AG04450 (cell line): Measurements from ENCODE around the gene FAM162B. TPM values are rescaled to one million over a fixed set of nuclear protein-coding genes. Genes with fewer than 3 reads are reported as not detected.

Experiments used
- CTCF ChIA-PET: fragments of 300-600, 350-600 bp; formaldehyde crosslinking; extraction: SDS; loops from one replicate; lab custom pipeline; 2022; ENCODE audit warnings: antibody characterized with exemption, inconsistent platforms; lab: Charles Lee
- POLR2A ChIA-PET: fragments of 350-600 bp; formaldehyde crosslinking; extraction: SDS; loops from one replicate; lab custom pipeline; 2021; ENCODE audit warnings: antibody characterized with exemption, inconsistent platforms; lab: Yijun Ruan, JAX
- DNase-seq: peaks from one replicate; pipeline ENCODE4 v3.0.0-alpha.2; 2011; ENCODE audit warnings: low read depth, low spot score
- H3K27ac ChIP-seq: one replicate; pipeline ENCODE4 v1.5.1; 2012; ENCODE audit warnings: low read depth, low read length, control low read depth
- H3K27me3 ChIP-seq: one replicate; pipeline ENCODE4 v1.6.0; 2012; ENCODE audit warnings: low read length; ENCODE audit not compliant: control insufficient read depth, insufficient read depth
- H3K4me3 ChIP-seq: 2 replicates; pipeline ENCODE4 v1.5.1; 2011; ENCODE audit warnings: mild to moderate bottlenecking, low read depth, low read length, control low read depth
- H3K9me3 ChIP-seq: 2 replicates; pipeline ENCODE4 v1.5.1; 2012; ENCODE audit warnings: low read length; ENCODE audit not compliant: control insufficient read depth, insufficient read depth
- polyA plus RNA-seq: library from polyadenylated mRNA; depleted of rRNA; stranded (reverse); fragments of >200 nt; gene quantifications from 2 replicates; pipeline ENCODE4 v1.2.3, GENCODE V29; 2011
- TF ChIP-seq, protein P1 (sequence below): IDR thresholded peaks from 2 replicates; pipeline ENCODE4 v1.5.1; 2011; ENCODE audit warnings: low read depth, low read length, control low read depth, inconsistent platforms

FAM162B gene
- polyA plus RNA-seq, 1 experiment: 10.9 TPM

- no peak for DNase-seq
- Histone ChIP-seq H3K27ac (no peak overlapping the region), H3K9me3 (no peaks in the 10 kb centered on the region), H3K27me3 (no peaks in the 10 kb centered on the region), H3K4me3 (no peak overlapping the region)
- ChIA-PET CTCF (interaction anchor here (1.6 kb wide), 1 partner anchor 14 kb away, joined by 5 read pairs; no protein-coding TSS in a partner anchor), POLR2A (no interaction called here)
- TF ChIP-seq, protein P1, sequence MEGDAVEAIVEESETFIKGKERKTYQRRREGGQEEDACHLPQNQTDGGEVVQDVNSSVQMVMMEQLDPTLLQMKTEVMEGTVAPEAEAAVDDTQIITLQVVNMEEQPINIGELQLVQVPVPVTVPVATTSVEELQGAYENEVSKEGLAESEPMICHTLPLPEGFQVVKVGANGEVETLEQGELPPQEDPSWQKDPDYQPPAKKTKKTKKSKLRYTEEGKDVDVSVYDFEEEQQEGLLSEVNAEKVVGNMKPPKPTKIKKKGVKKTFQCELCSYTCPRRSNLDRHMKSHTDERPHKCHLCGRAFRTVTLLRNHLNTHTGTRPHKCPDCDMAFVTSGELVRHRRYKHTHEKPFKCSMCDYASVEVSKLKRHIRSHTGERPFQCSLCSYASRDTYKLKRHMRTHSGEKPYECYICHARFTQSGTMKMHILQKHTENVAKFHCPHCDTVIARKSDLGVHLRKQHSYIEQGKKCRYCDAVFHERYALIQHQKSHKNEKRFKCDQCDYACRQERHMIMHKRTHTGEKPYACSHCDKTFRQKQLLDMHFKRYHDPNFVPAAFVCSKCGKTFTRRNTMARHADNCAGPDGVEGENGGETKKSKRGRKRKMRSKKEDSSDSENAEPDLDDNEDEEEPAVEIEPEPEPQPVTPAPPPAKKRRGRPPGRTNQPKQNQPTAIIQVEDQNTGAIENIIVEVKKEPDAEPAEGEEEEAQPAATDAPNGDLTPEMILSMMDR: no peak
Measured at GRCh38 chr6:116793224-116793623, 27.7 kb upstream of the FAM162B start.

DNA sequence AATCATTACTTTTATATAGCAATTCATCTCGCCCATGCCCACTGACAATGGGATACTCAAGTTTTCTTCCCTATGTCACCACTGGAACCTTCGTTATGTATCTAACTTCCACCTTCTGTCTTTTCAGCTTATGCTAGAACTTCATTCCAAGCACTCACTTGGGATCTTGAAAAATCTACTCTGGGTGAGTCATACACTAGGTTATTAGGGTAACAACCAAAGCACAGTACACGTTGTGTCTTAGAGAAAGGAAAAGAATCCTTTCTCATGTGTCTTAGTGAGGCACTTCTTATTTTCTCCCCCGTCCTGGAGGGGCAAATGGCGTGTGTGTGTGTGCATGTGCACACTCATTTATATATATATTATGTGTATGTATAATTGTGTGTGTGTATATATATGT is 18.3 kb upstream of the FAM162B start:
- Histone ChIP-seq H3K4me3 (no peak overlapping the region), H3K9me3 (no peaks in the 10 kb centered on the region), H3K27ac (no peak overlapping the region), H3K27me3 (no peaks in the 10 kb centered on the region)
- ChIA-PET CTCF (interaction anchor here (1.6 to 1.9 kb wide), 2 partner anchors 59 to 64 kb away, joined by 3 to 7 read pairs; no protein-coding TSS in a partner anchor), POLR2A (no interaction called here)
- TF ChIP-seq, protein P1: no peak
- DNase-seq: no peak

DNA sequence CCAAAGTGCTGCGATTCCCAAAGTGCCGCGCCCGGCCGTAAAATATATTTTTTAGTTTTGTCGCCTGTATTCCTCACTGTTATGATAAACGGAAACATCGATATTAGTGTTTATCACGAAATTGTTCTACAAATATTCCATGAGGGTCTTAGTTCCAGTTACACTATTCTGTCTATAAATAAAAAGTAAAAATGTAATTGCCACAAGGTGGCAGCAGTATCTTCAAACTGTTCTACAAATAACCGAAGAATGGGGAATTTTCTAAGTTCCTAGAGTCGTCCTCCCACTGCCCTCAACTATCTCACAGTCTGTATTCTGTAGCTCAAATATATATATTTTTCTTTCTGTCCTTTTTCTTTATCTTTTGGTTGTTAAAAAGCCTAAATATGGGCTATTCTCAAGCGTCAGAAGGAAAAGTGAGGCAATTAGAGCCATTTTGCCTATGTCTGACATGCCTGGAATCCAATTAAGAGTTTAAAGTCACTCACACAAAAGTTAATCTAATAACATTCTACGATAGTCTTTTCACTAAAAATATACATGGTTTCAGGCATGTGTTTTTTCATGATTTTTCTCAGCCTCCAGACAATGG is 14.2 kb upstream of the FAM162B start:
- DNase-seq: no peak
- TF ChIP-seq, protein P1: peak; percentile 50
- H3K4me3 ChIP-seq: no peak overlapping the region
- ChIA-PET CTCF (interaction anchor here (0.6 to 3.1 kb wide), 13 partner anchors 9 to 195 kb away, joined by 3 to 59 read pairs (median 4); partner anchors contain the start of gene FAM162B), POLR2A (no interaction called here)
- no peak overlapping the region for H3K27ac ChIP-seq
- no peaks in the 10 kb centered on the region for H3K9me3 ChIP-seq
- no peaks in the 10 kb centered on the region for H3K27me3 ChIP-seq

DNA sequence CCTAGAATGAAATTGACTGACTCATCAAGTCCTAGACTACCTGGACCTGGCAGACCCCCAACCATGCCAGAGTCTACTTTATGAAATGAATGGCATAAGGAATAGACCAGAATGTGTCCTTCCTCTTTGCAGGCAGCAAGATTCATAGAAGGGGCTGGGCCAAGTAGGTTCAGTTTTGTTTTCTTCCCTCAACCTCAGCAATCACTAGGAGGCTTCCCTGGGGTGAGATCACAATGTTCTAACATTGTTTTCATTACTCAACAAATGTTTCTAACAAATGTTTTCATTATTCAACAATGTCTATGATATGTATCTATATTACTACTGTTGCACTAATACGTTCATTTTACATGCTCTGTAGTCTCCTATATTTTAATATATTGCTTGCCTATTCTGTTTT is 8.4 kb upstream of the FAM162B start:
- DNase-seq: no peak
- Histone ChIP-seq H3K9me3 (no peaks in the 10 kb centered on the region), H3K27me3 (no peaks in the 10 kb centered on the region), H3K27ac (no peak overlapping the region), H3K4me3 (no peak overlapping the region)
- ChIA-PET CTCF (no interaction called here), POLR2A (no interaction called here)
- TF ChIP-seq, protein P1: no peak

DNA sequence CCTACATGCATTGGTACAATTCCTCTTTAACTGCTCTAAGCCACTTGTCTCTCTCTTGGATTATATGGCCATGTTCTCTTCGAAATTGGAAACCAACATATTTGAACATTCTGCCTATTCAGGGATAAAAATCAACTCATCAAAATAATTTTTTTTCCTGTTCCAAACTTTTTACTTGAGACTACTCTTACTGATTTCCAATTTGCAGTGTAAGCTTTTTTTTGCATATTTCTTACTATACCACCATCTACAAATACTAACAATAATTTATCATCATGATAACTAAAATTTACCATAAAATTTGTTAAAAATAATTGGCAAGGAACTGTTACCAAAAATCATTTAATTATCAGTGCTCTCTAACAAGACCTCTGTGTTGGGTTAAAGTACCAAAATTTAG is 6.9 kb upstream of the FAM162B start:
- no peak overlapping the region for H3K4me3 ChIP-seq
- ChIA-PET POLR2A (no interaction called here), CTCF (interaction anchor here (1.3 kb wide), 1 partner anchor 504 kb away, joined by 4 read pairs; no protein-coding TSS in a partner anchor)
- DNase-seq: no peak
- TF ChIP-seq, protein P1: no peak
- no peaks in the 10 kb centered on the region for H3K9me3 ChIP-seq
- no peaks in the 10 kb centered on the region for H3K27me3 ChIP-seq
- no peak overlapping the region for H3K27ac ChIP-seq
